ENCODE measurements around the gene TNIP1. TPM values are rescaled to one million over a fixed set of nuclear protein-coding genes. Genes with fewer than 3 reads are reported as not detected.

The TNIP1 gene
- total RNA-seq, 6 donors from 2014 or later = 109 to 166 (median 130) TPM

GRCh38 chr5:151041577-151042268, 39.1 kb downstream of the TNIP1 start:
- DNase-seq (peak in 1 of 2 donors; percentile 76), ATAC-seq (ENCODE audit: low FRiP score in 2 of 2) (peak in 1 of 2 donors; percentile 6)
- H3K4me3 ChIP-seq = no peak overlapping the region
- no peaks in the 10 kb centered on the region for H3K27me3 ChIP-seq
- H3K27ac ChIP-seq = peak overlapping the region; percentile 4 to 86 (median 84)
- WGBS, 2 donors = 72% methylated on average over 11 of the region's 11 CpGs
- peaks cover 40 to 53% (median 43%) of the 10 kb centered on the region in 4 donors for H3K4me1 ChIP-seq
- H3K9me3 ChIP-seq = no peaks in the 10 kb centered on the region
- TF ChIP-seq EP300 (IDR thresholded peaks at IDR 0.05) (no peak), POLR2AphosphoS5 (IDR thresholded peaks at IDR 0.05) (no peak), POLR2A (IDR thresholded peaks at IDR 0.05) (no peak)
- TF ChIP-seq, protein P1, sequence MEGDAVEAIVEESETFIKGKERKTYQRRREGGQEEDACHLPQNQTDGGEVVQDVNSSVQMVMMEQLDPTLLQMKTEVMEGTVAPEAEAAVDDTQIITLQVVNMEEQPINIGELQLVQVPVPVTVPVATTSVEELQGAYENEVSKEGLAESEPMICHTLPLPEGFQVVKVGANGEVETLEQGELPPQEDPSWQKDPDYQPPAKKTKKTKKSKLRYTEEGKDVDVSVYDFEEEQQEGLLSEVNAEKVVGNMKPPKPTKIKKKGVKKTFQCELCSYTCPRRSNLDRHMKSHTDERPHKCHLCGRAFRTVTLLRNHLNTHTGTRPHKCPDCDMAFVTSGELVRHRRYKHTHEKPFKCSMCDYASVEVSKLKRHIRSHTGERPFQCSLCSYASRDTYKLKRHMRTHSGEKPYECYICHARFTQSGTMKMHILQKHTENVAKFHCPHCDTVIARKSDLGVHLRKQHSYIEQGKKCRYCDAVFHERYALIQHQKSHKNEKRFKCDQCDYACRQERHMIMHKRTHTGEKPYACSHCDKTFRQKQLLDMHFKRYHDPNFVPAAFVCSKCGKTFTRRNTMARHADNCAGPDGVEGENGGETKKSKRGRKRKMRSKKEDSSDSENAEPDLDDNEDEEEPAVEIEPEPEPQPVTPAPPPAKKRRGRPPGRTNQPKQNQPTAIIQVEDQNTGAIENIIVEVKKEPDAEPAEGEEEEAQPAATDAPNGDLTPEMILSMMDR (IDR thresholded peaks at IDR 0.05) = peak in 1 of 6 experiments; percentile 11
- peaks cover 22 to 99% (median 70%) of the 10 kb centered on the region in 4 donors for H3K36me3 ChIP-seq

DNA sequence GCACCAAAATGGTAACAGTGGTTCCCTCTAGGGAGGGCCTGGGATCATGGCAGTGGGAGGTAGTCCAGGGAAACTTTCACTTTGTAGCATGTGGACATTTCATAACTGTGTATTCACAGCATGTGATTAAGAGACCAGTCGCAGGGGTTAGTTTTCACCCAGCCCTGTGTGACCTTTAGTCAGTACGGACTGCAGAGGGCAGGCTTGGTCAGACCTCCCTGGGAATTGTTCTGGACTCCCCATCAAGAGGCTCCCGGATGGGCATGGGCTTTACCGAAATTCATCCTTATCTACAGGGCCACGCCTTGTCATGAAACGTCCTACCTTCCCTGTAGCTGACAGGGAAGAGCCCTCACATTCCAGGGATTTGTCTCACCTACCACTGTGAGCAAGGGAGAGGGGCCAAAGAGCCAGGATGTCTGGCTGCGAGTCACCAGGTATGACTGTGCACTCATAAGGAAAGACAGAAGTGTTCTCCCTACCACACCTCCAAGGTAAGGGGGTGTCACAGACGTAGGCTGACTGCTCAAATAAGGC, 40.6 kb downstream of the TNIP1 start:
- H3K27me3 ChIP-seq = no peaks in the 10 kb centered on the region
- WGBS, 2 donors = 73 to 84% methylated on average over 7 to 8 of the region's 8 CpGs
- no peak for DNase-seq
- H3K36me3 ChIP-seq = peaks cover 28 to 99% (median 73%) of the 10 kb centered on the region in 4 donors
- no peak overlapping the region for H3K4me3 ChIP-seq
- peak overlapping the region; percentile 62 to 86 (median 84) for H3K27ac ChIP-seq
- H3K4me1 ChIP-seq = peaks cover 40 to 55% (median 44%) of the 10 kb centered on the region in 4 donors
- TF ChIP-seq EP300 (IDR thresholded peaks at IDR 0.05) (no peak), POLR2AphosphoS5 (IDR thresholded peaks at IDR 0.05) (peak in 1 of 2 donors; percentile 27)
- ATAC-seq (ENCODE audit: low FRiP score in 2 of 2) = peak in 1 of 2 donors; percentile 37
- no peaks in the 10 kb centered on the region for H3K9me3 ChIP-seq

GRCh38 chr5:151039665-151040064, 41.2 kb downstream of the TNIP1 start:
- 89 to 93% methylated on average over 9 of the region's 9 CpGs for WGBS, 2 donors
- no peak for ATAC-seq (ENCODE audit: low FRiP score in 2 of 2)

GRCh38 chr5:151038801-151039238, 42.0 kb downstream of the TNIP1 start:
- Histone ChIP-seq H3K4me1 (peaks cover 40 to 55% (median 44%) of the 10 kb centered on the region in 4 donors), H3K36me3 (peaks cover 36 to 99% (median 77%) of the 10 kb centered on the region in 4 donors), H3K9me3 (no peaks in the 10 kb centered on the region), H3K27me3 (no peaks in the 10 kb centered on the region), H3K27ac (peak overlapping the region; percentile 62 to 86 (median 84)), H3K4me3 (no peak overlapping the region)
- ATAC-seq (ENCODE audit: low FRiP score in 2 of 2) = no peak
- no peak for TF ChIP-seq EP300 (IDR thresholded peaks at IDR 0.05)
- TF ChIP-seq POLR2A (IDR thresholded peaks at IDR 0.05) = no peak
- TF ChIP-seq POLR2AphosphoS5 (IDR thresholded peaks at IDR 0.05) = no peak
- TF ChIP-seq, protein P1 (IDR thresholded peaks at IDR 0.05) = no peak
- no peak for DNase-seq
- WGBS, 2 donors = 64 to 67% methylated on average over 1 to 3 of the region's 7 CpGs

More at GRCh38 chr5:151039665-151040064, 41.2 kb downstream of the TNIP1 start:
- Histone ChIP-seq H3K4me3 (no peak overlapping the region), H3K27me3 (no peaks in the 10 kb centered on the region), H3K9me3 (no peaks in the 10 kb centered on the region), H3K27ac (peak overlapping the region; percentile 62 to 86 (median 84)), H3K36me3 (peaks cover 32 to 99% (median 74%) of the 10 kb centered on the region in 4 donors), H3K4me1 (peaks cover 40 to 55% (median 44%) of the 10 kb centered on the region in 4 donors)
- TF ChIP-seq EP300 (IDR thresholded peaks at IDR 0.05) (no peak), POLR2A (IDR thresholded peaks at IDR 0.05) (no peak), POLR2AphosphoS5 (IDR thresholded peaks at IDR 0.05) (no peak)
- TF ChIP-seq, protein P1 (IDR thresholded peaks at IDR 0.05) = no peak
- no peak for DNase-seq

GRCh38 chr5:151038412-151038745, 42.5 kb downstream of the TNIP1 start:
- TF ChIP-seq, protein P1 (IDR thresholded peaks at IDR 0.05) = no peak
- TF ChIP-seq POLR2A (IDR thresholded peaks at IDR 0.05) = no peak
- Histone ChIP-seq H3K27me3 (no peaks in the 10 kb centered on the region), H3K9me3 (no peaks in the 10 kb centered on the region), H3K4me3 (no peak overlapping the region), H3K36me3 (peaks cover 37 to 99% (median 81%) of the 10 kb centered on the region in 4 donors), H3K4me1 (peaks cover 40 to 55% (median 44%) of the 10 kb centered on the region in 4 donors), H3K27ac (peak overlapping the region; percentile 62 to 86 (median 84))
- 72 to 75% methylated on average over 5 to 8 of the region's 8 CpGs for WGBS, 2 donors
- DNase-seq = no peak
- ATAC-seq (ENCODE audit: low FRiP score in 2 of 2) = peak in 1 of 2 donors; percentile 29
